Measurements from ENCODE around the gene SIL1. TPM values are rescaled to one million over a fixed set of nuclear protein-coding genes. Genes with fewer than 3 reads are reported as not detected.
A peak's percentile ranks its signal among the peaks of the same experiment; 100 is the strongest.

The SIL1 gene
- total RNA-seq, 1 donor from 2014 or later, result 16.0 TPM

DNA sequence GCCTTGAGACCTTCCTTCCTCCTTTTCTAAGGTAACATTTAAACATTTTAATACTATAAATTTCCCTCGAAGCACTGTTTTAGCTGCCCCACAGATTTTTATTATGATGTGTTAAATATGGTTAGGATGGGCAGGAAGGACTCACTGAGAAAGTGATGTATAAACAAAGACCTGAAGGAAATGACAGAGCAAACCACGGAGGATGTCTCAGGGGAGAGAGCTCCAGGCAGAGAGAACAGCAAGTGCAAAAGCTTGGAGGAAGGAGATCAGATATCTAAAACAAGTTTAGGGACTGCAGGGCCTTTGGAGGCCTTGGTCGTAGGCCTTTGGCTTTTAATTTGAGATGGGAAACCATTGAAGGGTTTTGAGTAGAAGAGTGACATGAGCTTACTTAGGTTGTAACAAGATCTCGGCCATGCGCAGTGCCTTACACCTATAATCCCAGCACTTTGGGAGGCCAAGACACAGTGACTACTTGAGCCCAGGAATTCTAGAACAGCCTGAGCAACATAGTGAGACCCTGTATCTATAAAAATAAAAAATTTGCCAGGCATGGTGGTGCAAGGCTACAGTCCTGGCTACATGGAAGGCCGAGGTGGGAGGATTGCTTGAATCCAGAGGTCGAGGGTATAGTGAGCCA lies 287.5 kb downstream of the SIL1 start:
- no peak for DNase-seq (ENCODE audit: low read depth, low spot score)
- Mint-ChIP-seq H3K27ac (ENCODE audit: unreplicated experiment) (no peak overlapping the region), H3K4me3 (no peak overlapping the region), H3K27me3 (ENCODE audit: low read depth) (no peaks in the 10 kb centered on the region), H3K9me3 (no peaks in the 10 kb centered on the region), H3K36me3 (ENCODE audit: low read depth) (peaks cover 16% of the 10 kb centered on the region), H3K4me1 (no peaks in the 10 kb centered on the region)
- TF ChIP-seq, protein P1, sequence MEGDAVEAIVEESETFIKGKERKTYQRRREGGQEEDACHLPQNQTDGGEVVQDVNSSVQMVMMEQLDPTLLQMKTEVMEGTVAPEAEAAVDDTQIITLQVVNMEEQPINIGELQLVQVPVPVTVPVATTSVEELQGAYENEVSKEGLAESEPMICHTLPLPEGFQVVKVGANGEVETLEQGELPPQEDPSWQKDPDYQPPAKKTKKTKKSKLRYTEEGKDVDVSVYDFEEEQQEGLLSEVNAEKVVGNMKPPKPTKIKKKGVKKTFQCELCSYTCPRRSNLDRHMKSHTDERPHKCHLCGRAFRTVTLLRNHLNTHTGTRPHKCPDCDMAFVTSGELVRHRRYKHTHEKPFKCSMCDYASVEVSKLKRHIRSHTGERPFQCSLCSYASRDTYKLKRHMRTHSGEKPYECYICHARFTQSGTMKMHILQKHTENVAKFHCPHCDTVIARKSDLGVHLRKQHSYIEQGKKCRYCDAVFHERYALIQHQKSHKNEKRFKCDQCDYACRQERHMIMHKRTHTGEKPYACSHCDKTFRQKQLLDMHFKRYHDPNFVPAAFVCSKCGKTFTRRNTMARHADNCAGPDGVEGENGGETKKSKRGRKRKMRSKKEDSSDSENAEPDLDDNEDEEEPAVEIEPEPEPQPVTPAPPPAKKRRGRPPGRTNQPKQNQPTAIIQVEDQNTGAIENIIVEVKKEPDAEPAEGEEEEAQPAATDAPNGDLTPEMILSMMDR (conservative IDR thresholded peaks at IDR 0.05), result no peak

DNA sequence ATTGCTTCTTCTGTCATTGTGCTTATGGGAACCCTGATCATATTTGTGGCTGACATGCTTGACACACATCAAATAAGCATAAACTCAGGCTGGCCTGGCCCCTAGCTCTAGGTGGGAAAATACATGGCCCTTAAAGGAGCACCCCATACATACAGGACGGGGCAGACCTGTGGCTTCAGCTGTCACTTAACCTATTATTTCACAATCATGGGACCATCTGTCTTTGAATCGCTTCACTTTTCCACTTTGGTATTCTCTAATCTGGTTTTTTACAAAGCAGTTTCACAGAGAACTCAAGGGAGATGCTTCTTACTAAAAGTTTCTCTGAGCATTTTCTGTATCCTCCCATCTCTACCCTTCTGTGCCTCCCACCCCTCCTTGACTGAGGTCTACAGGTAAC lies 288.4 kb downstream of the SIL1 start:
- no peak for DNase-seq (ENCODE audit: low read depth, low spot score)
- H3K27me3 Mint-ChIP-seq (ENCODE audit: low read depth), result no peaks in the 10 kb centered on the region
- TF ChIP-seq, protein P1 (conservative IDR thresholded peaks at IDR 0.05), result no peak
- no peaks in the 10 kb centered on the region for H3K9me3 Mint-ChIP-seq
- no peak overlapping the region for H3K27ac Mint-ChIP-seq (ENCODE audit: unreplicated experiment)
- no peaks in the 10 kb centered on the region for H3K4me1 Mint-ChIP-seq
- H3K36me3 Mint-ChIP-seq (ENCODE audit: low read depth), result peaks cover 16% of the 10 kb centered on the region
- no peak overlapping the region for H3K4me3 Mint-ChIP-seq

DNA sequence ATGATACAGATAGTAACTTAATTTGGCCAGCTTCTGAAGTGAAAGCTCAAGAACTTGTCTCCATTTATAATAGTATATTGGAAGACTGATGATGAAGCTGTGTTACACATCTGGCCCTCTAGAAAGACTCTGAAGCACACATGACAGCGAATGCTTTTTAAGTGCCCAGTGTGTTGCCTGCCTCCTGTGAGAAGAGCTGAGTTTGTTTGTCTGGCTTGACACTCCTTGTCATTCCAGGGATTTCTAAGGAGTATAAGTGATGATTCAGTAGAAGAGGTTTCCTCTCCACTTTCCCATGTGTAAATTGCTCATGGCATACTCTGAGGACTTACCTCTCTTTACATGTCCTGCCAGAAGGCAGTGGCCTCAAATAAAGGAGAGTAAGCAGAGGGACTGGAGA lies 292.6 kb downstream of the SIL1 start:
- no peak for DNase-seq (ENCODE audit: low read depth, low spot score)
- Mint-ChIP-seq H3K36me3 (ENCODE audit: low read depth) (peaks cover 29% of the 10 kb centered on the region), H3K27ac (ENCODE audit: unreplicated experiment) (peak overlapping the region; percentile 12), H3K4me3 (no peak overlapping the region), H3K27me3 (ENCODE audit: low read depth) (no peaks in the 10 kb centered on the region), H3K9me3 (no peaks in the 10 kb centered on the region), H3K4me1 (peaks cover 6% of the 10 kb centered on the region)
- TF ChIP-seq, protein P1 (conservative IDR thresholded peaks at IDR 0.05), result no peak

DNA sequence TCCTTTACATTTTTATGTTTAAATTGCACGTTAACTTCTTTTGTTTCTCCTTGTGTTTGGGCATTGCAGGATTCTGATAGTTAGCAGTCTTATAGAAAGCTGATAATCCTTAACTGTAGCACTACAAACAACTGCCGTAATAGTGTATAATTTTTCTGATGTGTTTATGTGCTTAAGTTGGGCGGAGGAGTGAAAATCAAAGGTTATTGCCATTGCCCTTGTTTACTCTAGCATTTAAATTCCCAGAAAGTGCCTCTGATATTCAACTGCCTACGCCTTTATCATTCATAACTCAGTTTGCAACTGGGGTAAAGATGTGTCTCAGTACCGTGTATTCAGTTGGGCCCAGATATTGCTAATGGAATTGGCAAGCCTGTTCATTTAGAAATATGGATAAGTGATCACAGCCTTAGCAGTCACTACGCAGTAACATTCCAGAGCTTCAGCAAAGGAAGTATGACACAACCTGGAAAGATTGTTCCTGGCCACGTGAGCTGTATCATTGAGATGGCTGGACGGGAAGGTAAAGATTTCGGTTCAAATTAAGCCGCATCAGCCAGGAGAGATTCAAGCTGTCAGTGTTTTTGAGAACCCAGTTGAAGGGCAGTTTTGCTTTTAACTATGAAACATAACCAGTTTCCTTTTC lies 294.9 kb downstream of the SIL1 start:
- Mint-ChIP-seq H3K4me1 (peaks cover 6% of the 10 kb centered on the region), H3K36me3 (ENCODE audit: low read depth) (peaks cover 34% of the 10 kb centered on the region), H3K27me3 (ENCODE audit: low read depth) (no peaks in the 10 kb centered on the region), H3K4me3 (no peak overlapping the region), H3K27ac (ENCODE audit: unreplicated experiment) (no peak overlapping the region), H3K9me3 (peaks cover 3% of the 10 kb centered on the region)
- DNase-seq (ENCODE audit: low read depth, low spot score), result no peak
- TF ChIP-seq, protein P1 (conservative IDR thresholded peaks at IDR 0.05), result no peak

DNA sequence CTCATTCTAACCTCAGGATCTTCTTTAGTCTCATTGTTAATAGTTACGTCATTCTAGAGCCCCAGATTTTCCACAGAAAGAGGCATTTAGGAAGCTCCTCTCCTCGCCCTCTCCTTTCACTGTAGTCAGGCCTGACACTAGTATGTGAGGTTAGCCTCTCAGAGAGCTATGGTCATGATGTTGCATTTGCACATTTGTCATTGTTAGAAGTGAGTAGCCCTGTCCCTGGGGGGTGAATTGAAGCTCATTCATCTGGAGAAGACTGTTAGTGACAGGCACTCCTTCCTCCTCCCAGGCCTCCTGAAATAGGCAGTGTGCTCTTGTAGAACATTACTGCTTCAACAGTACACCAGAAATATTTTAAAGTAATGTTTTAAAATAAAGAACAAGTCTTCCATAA lies 296.5 kb downstream of the SIL1 start:
- Mint-ChIP-seq H3K4me3 (no peak overlapping the region), H3K9me3 (peaks cover 3% of the 10 kb centered on the region), H3K27me3 (ENCODE audit: low read depth) (no peaks in the 10 kb centered on the region), H3K4me1 (peaks cover 6% of the 10 kb centered on the region), H3K27ac (ENCODE audit: unreplicated experiment) (no peak overlapping the region), H3K36me3 (ENCODE audit: low read depth) (peaks cover 35% of the 10 kb centered on the region)
- TF ChIP-seq, protein P1 (conservative IDR thresholded peaks at IDR 0.05), result no peak
- no peak for DNase-seq (ENCODE audit: low read depth, low spot score)

Measured in neural crest cell (in vitro differentiated cells).